Lung (tissue), 12 donors: Measurements from ENCODE around the gene NOTCH1. TPM values are rescaled to one million over a fixed set of nuclear protein-coding genes. Genes with fewer than 3 reads are reported as not detected.

ENCODE experiments used
- ATAC-seq: fragments of 200-7000 bp; cut with Tn5 transposase; one replicate; pipeline ENCODE4 v1.9.1; 2020; ENCODE audit warnings: moderate number of reproducible peaks; ENCODE audit not compliant: insufficient read depth, low FRiP score
- DNase-seq, 3 donors: peaks; one replicate each; pipeline ENCODE4 v3.0.0-alpha.2; 2013 to 2017
- H3K27ac ChIP-seq, 2 donors: one replicate each; pipeline ENCODE4 v1.5.1; 2013; ENCODE audit warnings: mild to moderate bottlenecking in 2 of 2, moderate library complexity in 2 of 2, control low read depth in 1 of 2, inconsistent platforms in 1 of 2, low read depth in 1 of 2, low read length in 1 of 2
- H3K27me3 ChIP-seq, 3 donors: one replicate each; pipeline ENCODE4 v1.5.1; 2013; ENCODE audit warnings: low read length in 2 of 3; ENCODE audit not compliant: control insufficient read depth in 3 of 3, insufficient read depth in 3 of 3
- H3K36me3 ChIP-seq, 4 donors: one replicate each; pipeline ENCODE4 v1.5.1; 2013; ENCODE audit warnings: low read length in 4 of 4, mild to moderate bottlenecking in 1 of 4, moderate library complexity in 1 of 4; ENCODE audit not compliant: control insufficient read depth in 4 of 4, insufficient read depth in 4 of 4
- H3K4me1 ChIP-seq, 5 donors: one replicate each; pipeline ENCODE4 v1.5.1; 2013; ENCODE audit warnings: low read length in 5 of 5, mild to moderate bottlenecking in 2 of 5, moderate library complexity in 1 of 5; ENCODE audit not compliant: control insufficient read depth in 5 of 5, insufficient read depth in 5 of 5
- H3K4me3 ChIP-seq: one replicate; pipeline ENCODE4 v1.5.1; 2013; ENCODE audit warnings: mild to moderate bottlenecking, control low read depth, moderate library complexity
- H3K9ac ChIP-seq, 2 donors: one replicate each; pipeline ENCODE4 v1.5.1; 2013; ENCODE audit warnings: low read length in 2 of 2, control low read depth in 1 of 2; ENCODE audit not compliant: insufficient read depth in 1 of 2
- H3K9me3 ChIP-seq, 4 donors: one replicate each; pipeline ENCODE4 v1.5.1; 2013; ENCODE audit warnings: low read length in 3 of 4, mild to moderate bottlenecking in 1 of 4, moderate library complexity in 1 of 4; ENCODE audit not compliant: control insufficient read depth in 4 of 4, insufficient read depth in 3 of 4
- CTCF ChIP-seq: IDR thresholded peaks from 2 replicates; pipeline ENCODE4 v1.5.1; 2012; ENCODE audit warnings: mild to moderate bottlenecking; ENCODE audit errors: control extremely low read depth, extremely low read depth
- WGBS, 2 donors: extraction: QIAGEN DNeasy Blood & Tissue Kit; methylation state at CpG; one replicate each; pipeline ENCODE4 v1.1.7; 2013; 5-methylcytosine and 5-hydroxymethylcytosine counted together
- polyA plus RNA-seq, 2 donors: library from polyadenylated mRNA; stranded (reverse); fragments of 200-250 nt; gene quantifications; one replicate each; pipeline ENCODE4 v1.2.1, GENCODE V29; 2013
- total RNA-seq, 2 donors: library from RNA; depleted of rRNA in 1 of 2; stranded (reverse); fragments of >200 nt in 1 of 2; gene quantifications; one replicate each; pipeline ENCODE4 v1.2.1, GENCODE V29; 2014 to 2021
- donor health status: control.
- donor health status: control.
- donor health status: Bipolar disorder and iron deficiency.
- donor health status: healthy.
- donor health status: DM: yes; HTN: yes; CAD: no.

Gene NOTCH1
- total and polyA plus RNA-seq, 4 donors: 23.9 to 101 (median 44.5) TPM

- DNase-seq: no peak
- Histone ChIP-seq H3K4me1 (no peaks in the 10 kb centered on the region), H3K4me3 (no peak overlapping the region), H3K36me3 (peaks cover 28 to 68% (median 40%) of the 10 kb centered on the region in 4 donors), H3K9ac (no peak overlapping the region), H3K27me3 (no peaks in the 10 kb centered on the region), H3K9me3 (no peaks in the 10 kb centered on the region), H3K27ac (no peak overlapping the region)
- WGBS, 2 donors: 91 to 94% methylated on average over 25 of the region's 25 CpGs
- no peak for TF ChIP-seq CTCF
- ATAC-seq: no peak
These were observed 91.6 kb downstream of the NOTCH1 start for GRCh38 chr9:136454026-136454796.

GRCh38 chr9:136453326-136453725 is 92.5 kb downstream of the NOTCH1 start:
- DNase-seq: no peak
- no peak for ATAC-seq
- no peaks in the 10 kb centered on the region for H3K27me3 ChIP-seq
- H3K4me1 ChIP-seq: no peaks in the 10 kb centered on the region
- H3K9ac ChIP-seq: no peak overlapping the region
- H3K36me3 ChIP-seq: peaks cover 30 to 69% (median 37%) of the 10 kb centered on the region in 4 donors
- WGBS, 2 donors: 94 to 97% methylated on average over 11 of the region's 11 CpGs
- no peak for TF ChIP-seq CTCF
- no peaks in the 10 kb centered on the region for H3K9me3 ChIP-seq
- no peak overlapping the region for H3K4me3 ChIP-seq
- H3K27ac ChIP-seq: no peak overlapping the region

GRCh38 chr9:136451221-136451877 is 94.5 kb downstream of the NOTCH1 start:
- H3K4me3 ChIP-seq: no peak overlapping the region
- no peak overlapping the region for H3K9ac ChIP-seq
- TF ChIP-seq CTCF: no peak
- peaks cover 35 to 67% (median 45%) of the 10 kb centered on the region in 4 donors for H3K36me3 ChIP-seq
- H3K9me3 ChIP-seq: no peaks in the 10 kb centered on the region
- 92 to 93% methylated on average over 26 of the region's 26 CpGs for WGBS, 2 donors
- H3K27ac ChIP-seq: no peak overlapping the region
- no peak for DNase-seq
- H3K27me3 ChIP-seq: no peaks in the 10 kb centered on the region
- ATAC-seq: no peak
- H3K4me1 ChIP-seq: no peaks in the 10 kb centered on the region
